T47D (cell line): ENCODE data around the gene BEND7.

ENCODE experiments used
- DNase-seq, 2 experiments: peaks; one replicate each; pipeline versions ENCODE4 v3.0.0 to v3.0.0-alpha.2; 2011 to 2012; ENCODE audit warnings: low read depth in 1 of 2, low spot score in 1 of 2
- JUND ChIP-seq: IDR thresholded peaks from 2 replicates; pipeline ENCODE4 v1.6.1; 2012; ENCODE audit warnings: low read depth
- in situ Hi-C: cut with HindIII; loops from 2 replicates; pipeline ENCODE4 v1.10.0; 2016; ENCODE audit warnings: low sequenced_read_pairs, low pct_unique_long_range_greater_than_20kb

BEND7 gene

DNA sequence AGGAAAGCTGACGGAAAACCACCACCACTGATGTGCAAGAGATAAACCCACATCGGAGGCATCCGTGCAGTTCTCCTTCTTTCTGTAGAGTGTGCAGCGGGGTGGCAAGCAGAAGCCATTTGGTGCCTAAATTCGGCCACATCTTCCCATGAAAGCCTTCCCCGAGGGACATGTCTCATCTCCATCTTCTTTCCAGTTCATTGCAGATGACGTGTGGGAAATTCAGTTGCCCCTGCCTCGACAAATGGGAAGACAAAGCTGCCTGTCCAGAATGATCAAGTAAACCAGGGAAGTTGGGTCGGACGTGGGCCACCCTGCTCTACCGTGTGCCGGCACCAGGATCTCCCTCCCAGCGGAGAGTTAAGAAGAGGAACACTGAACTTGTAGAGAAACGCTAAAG, 14.5 kb downstream of the BEND7 start:
- DNase-seq: no peak
- in situ Hi-C loops: no loop called here
- TF ChIP-seq JUND: no peak

DNA sequence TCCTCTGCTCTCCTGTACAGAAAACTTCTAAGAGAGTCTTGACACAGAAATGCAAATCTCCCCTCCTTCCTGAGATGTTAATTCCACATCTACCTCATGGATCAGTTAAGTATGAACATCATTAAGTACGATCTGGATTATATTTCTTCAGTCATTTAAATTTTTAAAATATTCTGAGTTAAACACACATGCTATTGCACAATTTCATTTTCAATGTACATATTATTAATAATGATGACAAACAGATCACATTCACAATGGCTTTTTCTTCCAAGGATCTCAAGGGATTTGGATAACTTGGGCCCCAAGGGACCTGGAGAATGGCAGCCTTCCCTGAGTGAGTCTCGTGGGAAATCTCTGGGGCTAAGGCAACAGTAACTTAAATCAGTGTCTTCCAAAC, 16.2 kb downstream of the BEND7 start:
- DNase-seq: no peak
- in situ Hi-C loops: no loop called here
- TF ChIP-seq JUND: no peak

DNA sequence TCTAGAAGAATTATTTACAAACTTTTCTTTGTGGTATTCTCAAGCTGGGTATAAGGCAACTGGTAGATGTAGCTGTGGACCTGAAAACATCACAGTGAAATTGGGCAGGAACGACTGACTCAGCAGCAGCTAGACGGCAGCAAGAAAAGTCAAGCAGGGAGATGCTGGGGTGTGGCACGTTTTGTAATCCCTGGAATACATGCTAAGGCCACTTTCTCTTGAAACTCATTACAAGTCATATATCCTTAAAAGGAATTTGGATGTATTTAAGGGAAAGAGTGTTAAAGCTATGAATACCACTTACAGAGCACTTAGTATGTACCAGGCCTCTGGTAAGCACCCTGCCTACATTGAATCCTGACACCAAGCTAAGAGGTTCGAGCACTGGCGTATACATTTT, 17.4 kb downstream of the BEND7 start:
- in situ Hi-C loops: no loop called here
- no peak for DNase-seq
- no peak for TF ChIP-seq JUND

DNA sequence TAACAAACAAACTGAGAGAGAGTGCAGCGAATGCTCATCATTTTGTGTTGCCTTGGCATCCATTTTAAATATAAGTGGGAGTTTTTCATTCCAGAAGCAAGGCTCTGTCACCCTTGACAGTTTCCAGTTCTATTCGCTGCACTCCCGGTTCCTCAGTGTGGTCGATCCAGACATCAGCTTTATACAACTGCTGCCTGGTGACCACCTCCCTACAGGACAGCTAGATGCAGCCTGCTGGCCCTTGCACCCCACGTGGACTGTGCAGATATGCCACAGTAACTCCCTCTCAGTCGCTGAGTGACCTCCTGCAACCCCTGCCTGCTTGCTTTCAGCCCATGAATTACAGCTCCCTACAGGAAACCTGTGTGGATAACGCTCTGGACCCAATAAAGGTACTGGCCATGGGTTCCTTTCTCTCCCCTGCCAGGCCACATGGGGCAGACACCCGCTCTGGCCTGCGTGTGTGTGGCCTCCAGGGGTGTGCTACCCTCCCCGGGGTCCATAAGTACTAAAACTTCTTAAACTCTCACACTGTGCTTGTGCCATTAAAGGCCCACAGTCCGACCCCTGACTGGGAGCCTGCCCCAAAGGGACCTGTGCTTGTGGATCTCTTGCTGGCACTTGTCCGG, 23.6 kb downstream of the BEND7 start:
- DNase-seq: no peak
- in situ Hi-C loops: no loop called here
- TF ChIP-seq JUND: no peak

DNA sequence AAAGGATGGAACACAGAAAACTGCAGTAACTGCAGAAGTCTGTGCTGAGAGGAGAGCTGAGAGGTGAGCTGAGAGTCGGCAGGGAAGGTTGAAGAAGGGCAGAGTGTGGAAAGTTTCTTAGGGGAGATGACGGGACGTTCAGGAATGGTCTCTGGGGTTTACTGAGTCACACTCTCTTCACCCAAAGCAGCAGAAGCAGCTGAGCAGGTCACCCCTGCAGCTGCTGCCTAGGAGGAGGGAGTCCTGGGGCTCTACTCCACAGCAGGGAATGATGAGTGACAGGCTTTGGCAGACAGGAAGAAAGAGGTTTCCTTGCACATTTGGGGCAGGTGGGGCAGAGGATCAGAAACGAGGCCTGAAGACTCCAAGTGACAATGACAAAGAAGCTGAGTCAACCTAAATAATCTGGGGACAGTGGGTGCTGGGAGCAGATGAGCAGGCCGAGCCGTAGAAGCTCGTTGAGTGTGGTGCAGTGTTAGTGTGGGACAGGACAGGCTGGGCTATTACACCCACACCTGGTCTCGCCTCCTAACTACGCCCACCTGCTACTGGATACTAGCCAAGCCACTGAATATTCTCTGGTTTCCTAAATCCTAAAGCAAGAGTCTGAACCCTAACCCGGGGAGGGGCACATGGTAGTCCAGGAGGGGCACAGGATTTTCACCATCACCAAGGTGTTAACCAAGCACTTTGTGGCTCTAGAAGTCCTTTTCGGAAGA, 24.9 kb downstream of the BEND7 start:
- DNase-seq: no peak
- in situ Hi-C loops: no loop called here
- TF ChIP-seq JUND: no peak

DNA sequence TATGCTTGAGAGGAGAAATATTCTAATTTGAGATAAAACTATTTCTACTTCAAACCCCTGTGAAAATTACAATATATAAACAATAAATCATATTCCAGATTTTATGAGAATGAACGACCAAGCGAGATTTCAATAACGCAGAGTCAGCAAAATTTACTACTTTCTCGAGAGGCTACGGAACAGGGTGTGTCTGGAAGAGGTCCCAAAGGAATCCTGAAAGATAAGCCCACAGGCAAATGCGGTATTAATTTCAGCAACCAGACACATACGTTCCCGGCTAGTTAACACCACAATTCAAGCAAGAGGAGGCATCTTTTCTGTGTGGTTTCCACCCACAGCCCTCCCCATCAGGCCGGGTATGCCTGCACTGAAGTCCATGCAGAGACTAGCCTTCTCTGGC, 26.4 kb downstream of the BEND7 start:
- no peak for TF ChIP-seq JUND
- DNase-seq: no peak
- in situ Hi-C loops: no loop called here

DNA sequence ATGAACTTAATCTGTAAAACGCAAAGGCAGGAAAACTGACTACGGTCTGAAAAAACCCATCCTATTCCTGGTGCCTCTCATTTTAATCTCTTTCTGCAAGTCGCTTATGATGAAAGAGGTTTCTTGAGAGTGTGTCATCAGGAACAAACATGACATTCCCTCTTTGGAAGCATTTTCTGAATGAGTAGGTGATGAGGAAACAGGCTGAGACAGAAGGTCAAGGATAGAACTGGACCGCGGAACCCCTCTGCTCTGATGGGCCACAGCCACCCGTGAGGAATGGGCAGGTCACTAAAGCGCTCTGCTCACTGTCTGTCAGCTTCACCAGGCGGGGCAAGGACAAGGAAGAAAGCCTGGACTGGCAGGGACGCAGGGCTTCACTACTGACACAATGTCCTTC, 28.6 kb downstream of the BEND7 start:
- no peak for TF ChIP-seq JUND
- in situ Hi-C loops: no loop called here
- no peak for DNase-seq

DNA sequence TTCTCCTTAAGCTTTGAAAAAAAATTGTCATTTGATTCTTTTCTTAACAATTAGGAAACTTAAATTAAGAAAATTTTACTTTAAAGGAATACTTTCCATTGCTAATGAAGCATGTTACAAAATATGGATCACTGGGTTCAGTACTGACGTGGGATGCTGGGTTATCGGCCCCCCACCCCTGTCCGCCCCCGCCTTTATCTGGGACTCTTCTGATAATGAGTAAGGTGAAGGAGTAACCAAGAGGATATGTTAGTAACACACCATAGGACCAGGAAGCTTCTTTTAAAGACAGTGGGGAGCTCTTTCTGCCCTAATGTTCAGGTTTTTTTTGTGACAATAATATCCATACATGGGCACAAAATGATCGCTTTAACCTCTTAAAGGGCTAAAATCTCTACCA, 29.7 kb downstream of the BEND7 start:
- DNase-seq: no peak
- no peak for TF ChIP-seq JUND
- in situ Hi-C loops: no loop called here

DNA sequence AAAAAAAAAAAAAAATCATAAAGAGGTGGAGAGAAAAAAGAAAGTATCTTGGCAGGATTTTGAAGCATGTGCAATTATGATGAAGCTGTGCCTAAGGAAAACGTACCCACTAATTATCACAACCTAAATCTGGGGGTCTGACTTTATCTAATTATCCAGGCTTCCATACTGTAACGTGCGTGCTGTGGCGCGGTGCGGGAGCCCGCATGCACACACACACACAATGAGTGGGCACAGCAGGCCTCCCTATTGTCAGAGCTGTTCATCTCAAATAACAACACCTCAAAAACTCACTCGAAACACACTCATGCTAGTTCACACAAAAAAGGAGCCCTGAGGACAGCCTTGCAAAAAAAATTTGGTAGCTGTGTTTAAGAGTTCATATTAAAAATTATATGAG, 31.9 kb downstream of the BEND7 start:
- no peak for TF ChIP-seq JUND
- DNase-seq: no peak
- in situ Hi-C loops: no loop called here

DNA sequence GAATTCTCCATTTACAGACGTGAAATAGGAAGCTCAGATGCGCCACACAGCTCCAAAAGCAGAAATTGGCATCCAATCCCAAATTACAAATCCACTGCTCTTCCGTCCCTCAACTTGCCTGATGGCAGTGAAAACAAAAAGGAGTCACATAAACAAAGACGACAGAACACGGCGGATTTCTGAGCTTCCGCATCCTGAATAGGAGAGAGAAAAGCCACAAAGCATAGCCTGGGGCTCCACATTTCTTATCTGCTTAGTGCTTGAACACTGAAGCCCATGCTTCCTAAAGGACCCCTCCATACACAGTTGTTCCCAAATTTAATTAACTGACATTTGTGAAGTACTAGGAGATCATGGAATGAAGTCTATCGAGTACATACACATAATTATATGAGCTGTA, 32.6 kb downstream of the BEND7 start:
- no peak for TF ChIP-seq JUND
- DNase-seq: no peak
- in situ Hi-C loops: no loop called here

DNA sequence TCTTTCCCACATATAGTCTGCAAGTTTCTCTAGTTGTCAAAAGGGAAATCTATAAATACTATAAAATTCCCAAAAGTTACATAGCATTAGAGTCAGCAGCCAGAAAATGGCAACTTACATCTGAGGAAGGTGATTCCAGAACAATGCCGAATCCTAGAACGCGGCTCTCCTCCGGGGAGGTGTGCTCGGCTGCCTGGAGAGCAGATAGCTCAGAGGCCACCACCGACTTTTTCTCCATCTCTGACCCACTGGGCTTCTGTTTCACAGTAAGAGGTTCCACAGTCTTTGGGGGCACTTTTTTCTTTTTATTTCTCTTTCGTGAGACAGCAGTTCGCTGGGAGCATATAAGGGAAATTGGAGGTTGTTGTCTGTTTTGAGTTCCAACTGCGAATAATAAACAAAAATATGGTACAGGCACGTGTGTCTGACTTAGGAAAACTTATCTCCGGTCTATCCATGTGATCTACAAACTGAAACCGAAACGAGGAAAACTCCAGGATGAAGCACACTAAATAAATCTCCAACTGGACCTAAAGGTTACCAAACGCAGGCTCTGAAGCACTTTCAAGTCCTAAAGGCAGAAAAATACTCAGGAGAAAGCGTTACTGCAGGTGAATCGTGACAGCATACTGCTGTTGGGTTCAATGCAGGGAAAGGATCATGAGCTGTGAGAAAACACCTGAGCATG, 36.2 kb downstream of the BEND7 start:
- DNase-seq: peak; percentile 17 to 29
- in situ Hi-C loops: no loop called here
- no peak for TF ChIP-seq JUND

DNA sequence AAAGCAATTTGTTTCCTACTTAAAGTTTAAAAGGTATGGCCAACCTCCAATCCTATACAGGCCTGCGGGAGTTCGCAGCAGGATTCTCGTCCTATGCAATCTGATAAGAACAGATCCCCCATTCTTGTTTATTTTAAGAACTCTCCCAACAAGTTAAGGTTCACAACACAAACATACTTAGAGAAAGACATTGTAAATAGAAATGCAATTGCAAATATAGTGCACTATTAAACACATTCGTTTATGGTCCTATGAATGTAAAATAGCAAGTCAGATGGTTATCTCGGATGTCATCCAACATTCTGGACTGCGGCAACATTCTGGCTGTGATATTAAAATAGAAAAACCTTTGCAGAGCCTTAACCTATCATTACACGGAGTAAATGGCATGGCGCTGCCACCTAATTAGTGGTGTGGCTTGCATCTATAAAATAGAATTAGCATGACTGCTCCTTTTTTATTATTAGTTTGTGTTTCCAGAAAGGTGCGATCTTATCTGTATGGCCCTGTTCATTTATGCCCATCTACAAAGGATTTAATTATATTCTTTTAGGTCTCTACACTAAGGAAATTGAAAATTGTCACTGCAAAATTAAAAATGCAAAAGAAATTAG, 37.0 kb downstream of the BEND7 start:
- in situ Hi-C loops: no loop called here
- no peak for TF ChIP-seq JUND
- peak in 1 of 2 experiments; percentile 16 for DNase-seq

DNA sequence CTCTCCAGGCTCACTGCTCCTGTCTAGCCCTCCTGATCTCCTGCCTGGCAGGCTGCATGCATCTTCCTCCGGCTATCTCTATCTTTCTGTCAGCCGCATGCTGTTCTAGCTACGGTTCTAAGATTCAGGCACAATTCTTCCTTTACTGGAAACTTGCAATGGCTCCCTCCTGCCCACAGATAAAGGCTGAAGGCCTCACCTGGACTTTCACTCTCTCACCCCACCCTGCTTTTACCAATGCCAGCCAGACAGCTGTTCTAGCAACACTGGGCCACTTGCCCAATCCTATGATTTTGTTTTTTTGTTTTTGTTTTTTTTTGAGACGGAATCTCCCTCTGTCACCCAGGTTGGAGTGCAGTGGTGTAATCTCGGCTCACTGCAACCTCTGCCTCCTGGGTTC, 38.3 kb downstream of the BEND7 start:
- no peak for TF ChIP-seq JUND
- no peak for DNase-seq
- in situ Hi-C loops: no loop called here
